ENCODE data around the gene SVOPL.

The SVOPL gene

GRCh38 chr7:138579671-138580070 lies 121.5 kb downstream of the SVOPL start:
- no peak overlapping the region for H2AFZ ChIP-seq (ENCODE audit: insufficient read depth, low read length, poor library complexity)
- no peak overlapping the region for H2BK12ac ChIP-seq (ENCODE audit: low read length)
- no peak overlapping the region for H3K4me2 ChIP-seq (ENCODE audit: low read length)
- H2BK5ac ChIP-seq (ENCODE audit: low read depth, low read length, poor library complexity) = no peak overlapping the region
- H3K79me2 ChIP-seq (ENCODE audit: control insufficient read depth, insufficient read depth, low read length, poor library complexity) = no peaks in the 10 kb centered on the region
- H2AK5ac ChIP-seq (ENCODE audit: low read length) = no peak overlapping the region
- H3K18ac ChIP-seq (ENCODE audit: low read length) = no peak overlapping the region
- H3K9ac ChIP-seq (ENCODE audit: low read length) = no peak overlapping the region
- no peak overlapping the region for H4K12ac ChIP-seq (ENCODE audit: low read depth, low read length)
- no peak overlapping the region for H3K14ac ChIP-seq (ENCODE audit: low read length)
- no peak overlapping the region for H3K4me3 ChIP-seq (ENCODE audit: low read depth, low read length)
- H2BK120ac ChIP-seq (ENCODE audit: insufficient read depth, low read length, poor library complexity) = no peak overlapping the region
- H4K8ac ChIP-seq (ENCODE audit: low read depth, low read length) = no peak overlapping the region
- no peaks in the 10 kb centered on the region for H3K9me3 ChIP-seq (ENCODE audit: insufficient read depth, low read depth, low read length)
- no CpG with 5 or more reads among the region's 3 CpGs for WGBS (ENCODE audit: extremely low coverage, insufficient coverage, insufficient read length)
- no peaks in the 10 kb centered on the region for H3K27me3 ChIP-seq (ENCODE audit: insufficient read depth, low read length)
- no peak overlapping the region for H3K23ac ChIP-seq (ENCODE audit: low read length)
- DNase-seq = no peak
- no peak overlapping the region for H3K27ac ChIP-seq (ENCODE audit: low read depth, low read length)
- H3K4ac ChIP-seq (ENCODE audit: low read depth, low read length) = no peak overlapping the region
- no peak overlapping the region for H4K91ac ChIP-seq (ENCODE audit: low read depth, low read length)
- H3K79me1 ChIP-seq (ENCODE audit: low read length) = no peaks in the 10 kb centered on the region
- peaks cover 12 to 32% of the 10 kb centered on the region in 2 experiments for H3K36me3 ChIP-seq (ENCODE audit: control insufficient read depth in 1 of 2, insufficient read depth in 2 of 2, low read length in 2 of 2)
- no peaks in the 10 kb centered on the region for H3K4me1 ChIP-seq (ENCODE audit: control insufficient read depth in 1 of 2, insufficient read depth in 2 of 2, low read length in 2 of 2)

GRCh38 chr7:138579136-138579535 lies 122.0 kb downstream of the SVOPL start:
- Histone ChIP-seq H3K4me2 (ENCODE audit: low read length) (no peak overlapping the region), H3K4ac (ENCODE audit: low read depth, low read length) (no peak overlapping the region), H2BK120ac (ENCODE audit: insufficient read depth, low read length, poor library complexity) (no peak overlapping the region), H3K79me2 (ENCODE audit: control insufficient read depth, insufficient read depth, low read length, poor library complexity) (no peaks in the 10 kb centered on the region), H3K4me3 (ENCODE audit: low read depth, low read length) (no peak overlapping the region), H4K91ac (ENCODE audit: low read depth, low read length) (no peak overlapping the region), H4K8ac (ENCODE audit: low read depth, low read length) (no peak overlapping the region), H2AK5ac (ENCODE audit: low read length) (no peak overlapping the region), H3K9ac (ENCODE audit: low read length) (no peak overlapping the region), H4K12ac (ENCODE audit: low read depth, low read length) (no peak overlapping the region), H3K18ac (ENCODE audit: low read length) (no peak overlapping the region), H2BK5ac (ENCODE audit: low read depth, low read length, poor library complexity) (no peak overlapping the region), H3K27ac (ENCODE audit: low read depth, low read length) (no peak overlapping the region), H3K9me3 (ENCODE audit: insufficient read depth, low read depth, low read length) (no peaks in the 10 kb centered on the region), H3K23ac (ENCODE audit: low read length) (no peak overlapping the region), H3K14ac (ENCODE audit: low read length) (no peak overlapping the region), H3K4me1 (ENCODE audit: control insufficient read depth in 1 of 2, insufficient read depth in 2 of 2, low read length in 2 of 2) (no peaks in the 10 kb centered on the region), H3K79me1 (ENCODE audit: low read length) (no peaks in the 10 kb centered on the region), H3K36me3 (ENCODE audit: control insufficient read depth in 1 of 2, insufficient read depth in 2 of 2, low read length in 2 of 2) (peaks cover 12 to 31% of the 10 kb centered on the region in 2 experiments), H2BK12ac (ENCODE audit: low read length) (no peak overlapping the region), H2AFZ (ENCODE audit: insufficient read depth, low read length, poor library complexity) (no peak overlapping the region), H3K27me3 (ENCODE audit: insufficient read depth, low read length) (no peaks in the 10 kb centered on the region)
- DNase-seq = no peak
- no CpG with 5 or more reads among the region's 1 CpG for WGBS (ENCODE audit: extremely low coverage, insufficient coverage, insufficient read length)

DNA sequence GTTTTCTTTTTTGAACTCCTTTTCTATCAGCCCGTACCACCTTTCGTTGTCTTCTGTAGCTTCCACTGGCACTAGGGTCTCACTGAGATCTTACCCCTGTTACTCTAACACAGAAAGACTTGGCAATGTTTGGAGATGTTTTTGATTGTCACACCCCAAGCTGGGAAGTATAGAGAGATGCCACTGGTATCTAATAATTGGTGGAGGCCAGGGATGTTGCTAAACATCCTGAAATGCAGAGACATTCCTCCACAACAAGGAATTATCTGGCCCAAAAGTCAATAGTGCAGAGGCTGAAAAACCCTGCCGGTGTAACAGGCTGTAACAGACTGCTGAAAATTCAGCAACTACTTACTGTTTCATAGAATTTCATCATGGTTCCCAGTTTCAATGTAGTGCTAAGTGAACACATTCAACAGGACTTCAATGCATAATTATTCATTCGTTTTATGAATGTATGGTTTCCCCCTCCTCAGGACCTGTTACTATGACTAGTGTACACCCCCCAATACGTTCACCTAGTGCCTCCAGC lies 125.2 kb downstream of the SVOPL start:
- H4K12ac ChIP-seq (ENCODE audit: low read depth, low read length) = no peak overlapping the region
- H3K4ac ChIP-seq (ENCODE audit: low read depth, low read length) = no peak overlapping the region
- H2BK120ac ChIP-seq (ENCODE audit: insufficient read depth, low read length, poor library complexity) = no peak overlapping the region
- H4K91ac ChIP-seq (ENCODE audit: low read depth, low read length) = no peak overlapping the region
- H3K14ac ChIP-seq (ENCODE audit: low read length) = no peak overlapping the region
- H3K79me1 ChIP-seq (ENCODE audit: low read length) = no peaks in the 10 kb centered on the region
- no peak overlapping the region for H3K9ac ChIP-seq (ENCODE audit: low read length)
- no peak overlapping the region for H2AFZ ChIP-seq (ENCODE audit: insufficient read depth, low read length, poor library complexity)
- DNase-seq = peak in 1 of 2 donors; percentile 3
- H3K4me2 ChIP-seq (ENCODE audit: low read length) = no peak overlapping the region
- H3K36me3 ChIP-seq (ENCODE audit: control insufficient read depth in 1 of 2, insufficient read depth in 2 of 2, low read length in 2 of 2) = peaks cover 14 to 29% of the 10 kb centered on the region in 2 experiments
- H3K9me3 ChIP-seq (ENCODE audit: insufficient read depth, low read depth, low read length) = no peaks in the 10 kb centered on the region
- no peaks in the 10 kb centered on the region for H3K79me2 ChIP-seq (ENCODE audit: control insufficient read depth, insufficient read depth, low read length, poor library complexity)
- no peak overlapping the region for H3K18ac ChIP-seq (ENCODE audit: low read length)
- H3K4me3 ChIP-seq (ENCODE audit: low read depth, low read length) = no peak overlapping the region
- no peak overlapping the region for H2BK5ac ChIP-seq (ENCODE audit: low read depth, low read length, poor library complexity)
- no peak overlapping the region for H2BK12ac ChIP-seq (ENCODE audit: low read length)
- no peaks in the 10 kb centered on the region for H3K4me1 ChIP-seq (ENCODE audit: control insufficient read depth in 1 of 2, insufficient read depth in 2 of 2, low read length in 2 of 2)
- no peak overlapping the region for H3K23ac ChIP-seq (ENCODE audit: low read length)
- no peaks in the 10 kb centered on the region for H3K27me3 ChIP-seq (ENCODE audit: insufficient read depth, low read length)
- no peak overlapping the region for H3K27ac ChIP-seq (ENCODE audit: low read depth, low read length)
- no peak overlapping the region for H2AK5ac ChIP-seq (ENCODE audit: low read length)
- no peak overlapping the region for H4K8ac ChIP-seq (ENCODE audit: low read depth, low read length)
- WGBS (ENCODE audit: extremely low coverage, insufficient coverage, insufficient read length) = no CpG with 5 or more reads among the region's 5 CpGs

GRCh38 chr7:138573741-138574140 lies 127.4 kb downstream of the SVOPL start:
- no CpG with 5 or more reads among the region's 4 CpGs for WGBS (ENCODE audit: extremely low coverage, insufficient coverage, insufficient read length)

More at GRCh38 chr7:138573741-138574140, 127.4 kb downstream of the SVOPL start:
- no peak overlapping the region for H3K4ac ChIP-seq (ENCODE audit: low read depth, low read length)
- no peaks in the 10 kb centered on the region for H3K9me3 ChIP-seq (ENCODE audit: insufficient read depth, low read depth, low read length)
- no peaks in the 10 kb centered on the region for H3K27me3 ChIP-seq (ENCODE audit: insufficient read depth, low read length)
- no peak overlapping the region for H4K8ac ChIP-seq (ENCODE audit: low read depth, low read length)
- H3K79me2 ChIP-seq (ENCODE audit: control insufficient read depth, insufficient read depth, low read length, poor library complexity) = no peaks in the 10 kb centered on the region
- no peak overlapping the region for H3K4me3 ChIP-seq (ENCODE audit: low read depth, low read length)
- peaks cover 18 to 33% of the 10 kb centered on the region in 2 experiments for H3K36me3 ChIP-seq (ENCODE audit: control insufficient read depth in 1 of 2, insufficient read depth in 2 of 2, low read length in 2 of 2)
- no peak overlapping the region for H3K14ac ChIP-seq (ENCODE audit: low read length)
- no peaks in the 10 kb centered on the region for H3K79me1 ChIP-seq (ENCODE audit: low read length)
- no peak overlapping the region for H2AFZ ChIP-seq (ENCODE audit: insufficient read depth, low read length, poor library complexity)
- no peak overlapping the region for H2BK12ac ChIP-seq (ENCODE audit: low read length)
- H3K23ac ChIP-seq (ENCODE audit: low read length) = no peak overlapping the region
- no peak for DNase-seq
- H3K4me1 ChIP-seq (ENCODE audit: control insufficient read depth in 1 of 2, insufficient read depth in 2 of 2, low read length in 2 of 2) = no peaks in the 10 kb centered on the region
- no peak overlapping the region for H3K27ac ChIP-seq (ENCODE audit: low read depth, low read length)
- H3K9ac ChIP-seq (ENCODE audit: low read length) = no peak overlapping the region
- no peak overlapping the region for H4K91ac ChIP-seq (ENCODE audit: low read depth, low read length)
- H2BK120ac ChIP-seq (ENCODE audit: insufficient read depth, low read length, poor library complexity) = no peak overlapping the region
- H4K12ac ChIP-seq (ENCODE audit: low read depth, low read length) = no peak overlapping the region
- no peak overlapping the region for H2AK5ac ChIP-seq (ENCODE audit: low read length)
- no peak overlapping the region for H2BK5ac ChIP-seq (ENCODE audit: low read depth, low read length, poor library complexity)
- H3K4me2 ChIP-seq (ENCODE audit: low read length) = no peak overlapping the region
- no peak overlapping the region for H3K18ac ChIP-seq (ENCODE audit: low read length)

All from trophoblast cell (in vitro differentiated cells and primary cell).